Measurements from ENCODE around the gene NCMAP.

GRCh38 chr1:24621121-24621520, 65.2 kb downstream of the NCMAP start:
- TF ChIP-seq POLR2A (IDR thresholded peaks at IDR 0.05) (no peak), POLR2AphosphoS5 (IDR thresholded peaks at IDR 0.05) (no peak)
- TF ChIP-seq, protein P1, sequence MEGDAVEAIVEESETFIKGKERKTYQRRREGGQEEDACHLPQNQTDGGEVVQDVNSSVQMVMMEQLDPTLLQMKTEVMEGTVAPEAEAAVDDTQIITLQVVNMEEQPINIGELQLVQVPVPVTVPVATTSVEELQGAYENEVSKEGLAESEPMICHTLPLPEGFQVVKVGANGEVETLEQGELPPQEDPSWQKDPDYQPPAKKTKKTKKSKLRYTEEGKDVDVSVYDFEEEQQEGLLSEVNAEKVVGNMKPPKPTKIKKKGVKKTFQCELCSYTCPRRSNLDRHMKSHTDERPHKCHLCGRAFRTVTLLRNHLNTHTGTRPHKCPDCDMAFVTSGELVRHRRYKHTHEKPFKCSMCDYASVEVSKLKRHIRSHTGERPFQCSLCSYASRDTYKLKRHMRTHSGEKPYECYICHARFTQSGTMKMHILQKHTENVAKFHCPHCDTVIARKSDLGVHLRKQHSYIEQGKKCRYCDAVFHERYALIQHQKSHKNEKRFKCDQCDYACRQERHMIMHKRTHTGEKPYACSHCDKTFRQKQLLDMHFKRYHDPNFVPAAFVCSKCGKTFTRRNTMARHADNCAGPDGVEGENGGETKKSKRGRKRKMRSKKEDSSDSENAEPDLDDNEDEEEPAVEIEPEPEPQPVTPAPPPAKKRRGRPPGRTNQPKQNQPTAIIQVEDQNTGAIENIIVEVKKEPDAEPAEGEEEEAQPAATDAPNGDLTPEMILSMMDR (IDR thresholded peaks at IDR 0.05): no peak
